ENCODE results near the gene BAK1. TPM values are rescaled to one million over a fixed set of nuclear protein-coding genes. Genes with fewer than 3 reads are reported as not detected.

The BAK1 gene
- total and polyA plus RNA-seq, 2 of the 13 experiments (the other 11 are each of a cell fraction or from before 2014, with no cell fraction given), result 15.0 to 23.8 TPM

DNA sequence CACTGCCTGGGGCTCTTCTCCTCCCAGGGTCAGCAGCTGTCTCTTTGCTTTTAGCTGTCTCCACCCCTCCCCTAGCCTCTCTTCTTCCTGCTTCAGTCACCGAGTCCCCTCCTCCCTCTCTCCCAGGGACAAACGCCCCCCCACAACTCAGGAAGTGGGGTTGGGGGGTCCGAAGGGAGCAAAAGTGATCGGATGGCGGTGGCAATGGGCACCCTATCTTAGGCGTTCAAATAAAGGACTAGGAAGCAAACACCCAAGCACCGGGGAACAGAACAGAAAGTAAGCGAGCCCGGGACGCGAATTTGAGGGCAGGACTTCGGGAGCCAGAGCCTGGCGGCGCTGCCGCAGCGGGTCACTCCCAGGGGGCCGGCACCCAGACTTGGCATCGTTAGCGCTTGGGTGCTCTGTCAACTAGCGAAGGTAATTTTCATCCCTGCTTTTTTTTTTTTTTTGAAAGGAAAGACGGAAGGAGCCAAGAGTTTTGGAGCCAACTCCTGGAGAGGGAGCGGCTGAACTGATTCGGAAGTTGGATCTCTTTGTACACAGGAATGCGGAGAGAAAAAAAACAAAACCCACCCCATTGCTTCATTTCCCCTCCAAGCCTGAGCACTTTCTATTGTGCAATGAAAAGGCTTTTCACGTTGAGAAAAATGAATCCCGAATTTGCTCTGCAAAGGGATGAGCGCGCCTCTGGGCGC is 40.2 kb upstream of the BAK1 start (continued):
- TF ChIP-seq, protein P1, sequence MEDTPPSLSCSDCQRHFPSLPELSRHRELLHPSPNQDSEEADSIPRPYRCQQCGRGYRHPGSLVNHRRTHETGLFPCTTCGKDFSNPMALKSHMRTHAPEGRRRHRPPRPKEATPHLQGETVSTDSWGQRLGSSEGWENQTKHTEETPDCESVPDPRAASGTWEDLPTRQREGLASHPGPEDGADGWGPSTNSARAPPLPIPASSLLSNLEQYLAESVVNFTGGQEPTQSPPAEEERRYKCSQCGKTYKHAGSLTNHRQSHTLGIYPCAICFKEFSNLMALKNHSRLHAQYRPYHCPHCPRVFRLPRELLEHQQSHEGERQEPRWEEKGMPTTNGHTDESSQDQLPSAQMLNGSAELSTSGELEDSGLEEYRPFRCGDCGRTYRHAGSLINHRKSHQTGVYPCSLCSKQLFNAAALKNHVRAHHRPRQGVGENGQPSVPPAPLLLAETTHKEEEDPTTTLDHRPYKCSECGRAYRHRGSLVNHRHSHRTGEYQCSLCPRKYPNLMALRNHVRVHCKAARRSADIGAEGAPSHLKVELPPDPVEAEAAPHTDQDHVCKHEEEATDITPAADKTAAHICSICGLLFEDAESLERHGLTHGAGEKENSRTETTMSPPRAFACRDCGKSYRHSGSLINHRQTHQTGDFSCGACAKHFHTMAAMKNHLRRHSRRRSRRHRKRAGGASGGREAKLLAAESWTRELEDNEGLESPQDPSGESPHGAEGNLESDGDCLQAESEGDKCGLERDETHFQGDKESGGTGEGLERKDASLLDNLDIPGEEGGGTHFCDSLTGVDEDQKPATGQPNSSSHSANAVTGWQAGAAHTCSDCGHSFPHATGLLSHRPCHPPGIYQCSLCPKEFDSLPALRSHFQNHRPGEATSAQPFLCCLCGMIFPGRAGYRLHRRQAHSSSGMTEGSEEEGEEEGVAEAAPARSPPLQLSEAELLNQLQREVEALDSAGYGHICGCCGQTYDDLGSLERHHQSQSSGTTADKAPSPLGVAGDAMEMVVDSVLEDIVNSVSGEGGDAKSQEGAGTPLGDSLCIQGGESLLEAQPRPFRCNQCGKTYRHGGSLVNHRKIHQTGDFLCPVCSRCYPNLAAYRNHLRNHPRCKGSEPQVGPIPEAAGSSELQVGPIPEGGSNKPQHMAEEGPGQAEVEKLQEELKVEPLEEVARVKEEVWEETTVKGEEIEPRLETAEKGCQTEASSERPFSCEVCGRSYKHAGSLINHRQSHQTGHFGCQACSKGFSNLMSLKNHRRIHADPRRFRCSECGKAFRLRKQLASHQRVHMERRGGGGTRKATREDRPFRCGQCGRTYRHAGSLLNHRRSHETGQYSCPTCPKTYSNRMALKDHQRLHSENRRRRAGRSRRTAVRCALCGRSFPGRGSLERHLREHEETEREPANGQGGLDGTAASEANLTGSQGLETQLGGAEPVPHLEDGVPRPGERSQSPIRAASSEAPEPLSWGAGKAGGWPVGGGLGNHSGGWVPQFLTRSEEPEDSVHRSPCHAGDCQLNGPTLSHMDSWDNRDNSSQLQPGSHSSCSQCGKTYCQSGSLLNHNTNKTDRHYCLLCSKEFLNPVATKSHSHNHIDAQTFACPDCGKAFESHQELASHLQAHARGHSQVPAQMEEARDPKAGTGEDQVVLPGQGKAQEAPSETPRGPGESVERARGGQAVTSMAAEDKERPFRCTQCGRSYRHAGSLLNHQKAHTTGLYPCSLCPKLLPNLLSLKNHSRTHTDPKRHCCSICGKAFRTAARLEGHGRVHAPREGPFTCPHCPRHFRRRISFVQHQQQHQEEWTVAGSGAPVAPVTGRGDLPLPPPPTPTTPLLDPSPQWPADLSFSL (CRISPR knock-in tag; IDR thresholded peaks at IDR 0.05), result no peak
- TF ChIP-seq, protein P2, sequence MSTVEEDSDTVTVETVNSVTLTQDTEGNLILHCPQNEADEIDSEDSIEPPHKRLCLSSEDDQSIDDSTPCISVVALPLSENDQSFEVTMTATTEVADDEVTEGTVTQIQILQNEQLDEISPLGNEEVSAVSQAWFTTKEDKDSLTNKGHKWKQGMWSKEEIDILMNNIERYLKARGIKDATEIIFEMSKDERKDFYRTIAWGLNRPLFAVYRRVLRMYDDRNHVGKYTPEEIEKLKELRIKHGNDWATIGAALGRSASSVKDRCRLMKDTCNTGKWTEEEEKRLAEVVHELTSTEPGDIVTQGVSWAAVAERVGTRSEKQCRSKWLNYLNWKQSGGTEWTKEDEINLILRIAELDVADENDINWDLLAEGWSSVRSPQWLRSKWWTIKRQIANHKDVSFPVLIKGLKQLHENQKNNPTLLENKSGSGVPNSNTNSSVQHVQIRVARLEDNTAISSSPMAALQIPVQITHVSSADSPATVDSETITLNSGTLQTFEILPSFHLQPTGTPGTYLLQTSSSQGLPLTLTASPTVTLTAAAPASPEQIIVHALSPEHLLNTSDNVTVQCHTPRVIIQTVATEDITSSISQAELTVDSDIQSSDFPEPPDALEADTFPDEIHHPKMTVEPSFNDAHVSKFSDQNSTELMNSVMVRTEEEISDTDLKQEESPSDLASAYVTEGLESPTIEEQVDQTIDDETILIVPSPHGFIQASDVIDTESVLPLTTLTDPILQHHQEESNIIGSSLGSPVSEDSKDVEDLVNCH (CRISPR knock-in tag; IDR thresholded peaks at IDR 0.05), result no peak
- TF ChIP-seq, protein P3, sequence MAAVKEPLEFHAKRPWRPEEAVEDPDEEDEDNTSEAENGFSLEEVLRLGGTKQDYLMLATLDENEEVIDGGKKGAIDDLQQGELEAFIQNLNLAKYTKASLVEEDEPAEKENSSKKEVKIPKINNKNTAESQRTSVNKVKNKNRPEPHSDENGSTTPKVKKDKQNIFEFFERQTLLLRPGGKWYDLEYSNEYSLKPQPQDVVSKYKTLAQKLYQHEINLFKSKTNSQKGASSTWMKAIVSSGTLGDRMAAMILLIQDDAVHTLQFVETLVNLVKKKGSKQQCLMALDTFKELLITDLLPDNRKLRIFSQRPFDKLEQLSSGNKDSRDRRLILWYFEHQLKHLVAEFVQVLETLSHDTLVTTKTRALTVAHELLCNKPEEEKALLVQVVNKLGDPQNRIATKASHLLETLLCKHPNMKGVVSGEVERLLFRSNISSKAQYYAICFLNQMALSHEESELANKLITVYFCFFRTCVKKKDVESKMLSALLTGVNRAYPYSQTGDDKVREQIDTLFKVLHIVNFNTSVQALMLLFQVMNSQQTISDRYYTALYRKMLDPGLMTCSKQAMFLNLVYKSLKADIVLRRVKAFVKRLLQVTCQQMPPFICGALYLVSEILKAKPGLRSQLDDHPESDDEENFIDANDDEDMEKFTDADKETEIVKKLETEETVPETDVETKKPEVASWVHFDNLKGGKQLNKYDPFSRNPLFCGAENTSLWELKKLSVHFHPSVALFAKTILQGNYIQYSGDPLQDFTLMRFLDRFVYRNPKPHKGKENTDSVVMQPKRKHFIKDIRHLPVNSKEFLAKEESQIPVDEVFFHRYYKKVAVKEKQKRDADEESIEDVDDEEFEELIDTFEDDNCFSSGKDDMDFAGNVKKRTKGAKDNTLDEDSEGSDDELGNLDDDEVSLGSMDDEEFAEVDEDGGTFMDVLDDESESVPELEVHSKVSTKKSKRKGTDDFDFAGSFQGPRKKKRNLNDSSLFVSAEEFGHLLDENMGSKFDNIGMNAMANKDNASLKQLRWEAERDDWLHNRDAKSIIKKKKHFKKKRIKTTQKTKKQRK (IDR thresholded peaks at IDR 0.05; ENCODE audit: low read length), result no peak
- TF ChIP-seq, protein P4, sequence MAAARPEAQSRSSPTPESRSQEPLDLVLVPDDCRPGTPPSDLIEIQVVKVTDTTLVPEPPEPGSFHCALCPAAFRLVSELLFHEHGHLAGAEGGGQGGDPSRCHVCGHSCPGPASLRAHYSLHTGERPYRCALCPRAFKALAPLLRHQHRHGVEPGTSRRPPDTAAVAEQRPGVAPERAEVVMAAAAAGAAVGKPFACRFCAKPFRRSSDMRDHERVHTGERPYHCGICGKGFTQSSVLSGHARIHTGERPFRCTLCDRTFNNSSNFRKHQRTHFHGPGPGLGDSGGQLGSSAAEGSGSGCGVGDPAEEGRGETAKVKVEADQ (CRISPR knock-in tag; IDR thresholded peaks at IDR 0.05; ENCODE audit: borderline replicate concordance), result no peak
- TF ChIP-seq, protein P5, sequence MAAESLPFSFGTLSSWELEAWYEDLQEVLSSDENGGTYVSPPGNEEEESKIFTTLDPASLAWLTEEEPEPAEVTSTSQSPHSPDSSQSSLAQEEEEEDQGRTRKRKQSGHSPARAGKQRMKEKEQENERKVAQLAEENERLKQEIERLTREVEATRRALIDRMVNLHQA (CRISPR knock-in tag; IDR thresholded peaks at IDR 0.05), result no peak
- TF ChIP-seq ERF (CRISPR knock-in tag; IDR thresholded peaks at IDR 0.05), result no peak
- no peak for TF ChIP-seq BHLHE40 (IDR thresholded peaks at IDR 0.05; ENCODE audit: low read length)
- no peak for TF ChIP-seq ZMYM4 (CRISPR knock-in tag; IDR thresholded peaks at IDR 0.05)
- TF ChIP-seq, protein P6, sequence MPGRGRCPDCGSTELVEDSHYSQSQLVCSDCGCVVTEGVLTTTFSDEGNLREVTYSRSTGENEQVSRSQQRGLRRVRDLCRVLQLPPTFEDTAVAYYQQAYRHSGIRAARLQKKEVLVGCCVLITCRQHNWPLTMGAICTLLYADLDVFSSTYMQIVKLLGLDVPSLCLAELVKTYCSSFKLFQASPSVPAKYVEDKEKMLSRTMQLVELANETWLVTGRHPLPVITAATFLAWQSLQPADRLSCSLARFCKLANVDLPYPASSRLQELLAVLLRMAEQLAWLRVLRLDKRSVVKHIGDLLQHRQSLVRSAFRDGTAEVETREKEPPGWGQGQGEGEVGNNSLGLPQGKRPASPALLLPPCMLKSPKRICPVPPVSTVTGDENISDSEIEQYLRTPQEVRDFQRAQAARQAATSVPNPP (CRISPR knock-in tag; IDR thresholded peaks at IDR 0.05), result no peak
- 0 out of 2 replicates have a peak, but pooled peaks have one; percentile 9 for TF ChIP-seq FOXA3 (CRISPR knock-in tag; IDR thresholded peaks at IDR 0.05)
- no peak for TF ChIP-seq HDAC2 (CRISPR knock-in tag; IDR thresholded peaks at IDR 0.05)
- no peak for TF ChIP-seq MEF2D (CRISPR knock-in tag; IDR thresholded peaks at IDR 0.05)
- TF ChIP-seq EZH2 (conservative IDR thresholded peaks at IDR 0.05; ENCODE audit: low read depth, low read length), result peak; percentile 81; the same call in 1 of the 2 replicates
- no peak for TF ChIP-seq ZNF124 (CRISPR knock-in tag; IDR thresholded peaks at IDR 0.05)
- no peak for TF ChIP-seq GATAD2A (CRISPR knock-in tag; IDR thresholded peaks at IDR 0.05)
- no peak for TF ChIP-seq ZNF792 (CRISPR knock-in tag; IDR thresholded peaks at IDR 0.05)

Data from HepG2 (cell line).